Stromal cell of bone marrow (primary cell): ENCODE measurements around the gene TRIM65.

Experiments used
- DNase-seq: peaks from one replicate; pipeline ENCODE4 v3.0.0-alpha.2; 2012; ENCODE audit warnings: low read depth

The TRIM65 gene

DNA sequence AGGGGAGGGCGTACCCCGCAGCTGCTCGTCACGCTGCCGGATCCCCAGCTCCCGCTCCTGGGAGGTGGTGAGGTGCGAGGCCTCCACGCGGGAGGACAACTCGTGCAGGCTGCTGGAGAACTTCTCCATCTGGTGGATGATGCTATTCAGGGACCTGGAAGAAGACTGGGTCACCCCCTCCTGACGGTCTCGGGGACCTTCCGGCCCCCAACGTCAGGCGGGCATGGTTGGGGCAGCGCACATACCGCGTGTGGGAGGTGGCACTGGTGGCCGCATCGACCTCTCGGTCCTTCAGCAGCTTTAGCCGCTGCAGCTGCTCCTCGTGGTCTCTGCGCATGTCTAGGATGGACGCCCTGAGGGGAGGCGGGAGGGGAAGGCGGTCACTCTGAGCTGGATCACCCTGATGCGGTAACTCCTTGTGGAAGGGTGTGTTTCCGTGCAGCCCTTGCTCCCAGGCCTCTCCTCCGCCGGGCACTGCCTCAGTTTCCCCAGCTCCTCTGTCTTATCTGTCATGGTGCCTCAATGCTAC lies 21.2 kb upstream of the TRIM65 start:
- no peak for DNase-seq

DNA sequence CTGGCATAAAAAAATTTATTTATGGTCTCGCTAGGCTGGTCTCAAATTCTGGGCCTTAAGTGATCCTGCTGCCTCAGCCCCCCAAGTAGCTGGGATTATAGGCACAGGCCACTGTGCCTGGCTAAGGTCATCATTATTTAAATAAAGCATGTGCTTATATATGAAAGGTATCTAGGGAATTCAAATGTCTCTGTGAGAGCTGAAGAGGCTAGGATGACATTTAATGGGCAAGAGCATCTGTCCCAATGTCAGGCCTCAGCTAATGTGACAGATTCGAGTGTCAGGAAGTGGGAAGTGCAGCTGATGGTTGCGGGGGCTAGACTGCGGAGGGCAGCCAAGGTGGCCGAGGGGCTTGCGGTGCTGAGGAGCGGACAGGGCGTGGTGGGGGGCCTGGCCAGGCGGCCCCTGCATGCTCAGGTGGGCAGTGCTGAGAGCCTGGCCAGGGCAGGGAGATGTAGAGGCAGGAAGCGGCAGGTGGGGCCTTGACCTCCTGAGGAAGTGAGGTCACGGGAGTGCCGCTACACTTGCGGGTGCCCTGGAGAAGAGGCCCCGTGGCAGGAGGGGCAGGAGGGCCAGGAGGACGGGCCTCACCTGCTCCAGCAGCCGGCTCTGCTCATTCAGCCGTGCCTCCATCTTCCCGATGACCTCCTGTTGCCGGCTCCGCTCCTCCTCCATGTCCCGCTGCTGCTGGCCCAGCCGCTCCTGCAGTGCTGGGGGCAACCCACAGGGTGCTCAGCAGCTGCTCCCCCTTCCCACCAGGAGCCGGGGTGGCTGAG lies 20.6 kb upstream of the TRIM65 start:
- DNase-seq, result no peak

DNA sequence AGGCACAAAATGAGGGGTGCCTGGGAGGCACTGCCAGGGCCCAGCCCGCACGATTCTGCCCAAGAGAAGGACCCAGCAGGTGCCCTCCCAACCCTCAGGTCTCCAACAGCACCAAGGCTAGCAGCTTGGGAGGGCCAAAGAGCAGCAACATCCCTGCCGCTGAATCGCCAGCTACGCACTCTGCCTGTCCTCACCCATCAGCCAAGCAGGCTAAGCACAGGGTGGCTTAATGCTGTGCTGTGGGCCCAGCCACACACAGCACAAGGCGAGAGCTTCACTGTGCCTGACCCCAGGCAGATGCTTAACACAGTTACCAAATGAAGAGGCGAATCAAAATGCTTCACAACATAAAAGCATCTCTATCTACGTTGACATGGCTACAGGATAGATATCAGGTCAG lies 18.5 kb upstream of the TRIM65 start:
- no peak for DNase-seq

DNA sequence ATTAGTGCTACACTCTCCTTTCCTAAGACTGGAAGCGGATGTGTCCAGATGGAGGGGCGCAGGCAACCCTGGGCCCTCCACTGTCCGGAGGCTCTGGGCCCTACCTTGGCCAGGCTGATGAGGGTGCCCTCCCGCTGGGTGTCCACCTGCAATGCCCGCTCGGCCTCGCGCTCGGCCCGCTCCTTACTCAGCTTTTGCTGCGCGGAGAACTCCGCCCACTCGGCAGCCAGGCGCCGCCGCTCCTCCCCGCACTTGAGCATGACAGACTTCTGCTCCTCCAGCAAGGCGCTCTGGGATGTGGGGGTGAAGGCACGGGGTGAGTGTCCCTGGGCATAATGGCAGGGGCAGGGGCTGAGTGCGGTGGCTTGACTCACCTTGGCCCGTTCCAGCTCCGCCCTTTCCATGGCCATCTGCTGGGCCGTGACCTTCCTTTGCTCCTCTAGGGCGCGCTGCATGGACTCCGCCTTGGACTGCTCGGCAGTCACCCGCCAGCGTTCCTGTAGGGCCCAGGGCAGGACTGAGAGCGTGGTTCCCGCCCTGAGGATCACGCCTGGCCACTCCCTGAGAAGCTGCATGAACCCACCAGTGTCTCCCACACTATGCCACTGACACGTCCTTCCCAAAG lies 18.0 kb upstream of the TRIM65 start:
- no peak for DNase-seq

DNA sequence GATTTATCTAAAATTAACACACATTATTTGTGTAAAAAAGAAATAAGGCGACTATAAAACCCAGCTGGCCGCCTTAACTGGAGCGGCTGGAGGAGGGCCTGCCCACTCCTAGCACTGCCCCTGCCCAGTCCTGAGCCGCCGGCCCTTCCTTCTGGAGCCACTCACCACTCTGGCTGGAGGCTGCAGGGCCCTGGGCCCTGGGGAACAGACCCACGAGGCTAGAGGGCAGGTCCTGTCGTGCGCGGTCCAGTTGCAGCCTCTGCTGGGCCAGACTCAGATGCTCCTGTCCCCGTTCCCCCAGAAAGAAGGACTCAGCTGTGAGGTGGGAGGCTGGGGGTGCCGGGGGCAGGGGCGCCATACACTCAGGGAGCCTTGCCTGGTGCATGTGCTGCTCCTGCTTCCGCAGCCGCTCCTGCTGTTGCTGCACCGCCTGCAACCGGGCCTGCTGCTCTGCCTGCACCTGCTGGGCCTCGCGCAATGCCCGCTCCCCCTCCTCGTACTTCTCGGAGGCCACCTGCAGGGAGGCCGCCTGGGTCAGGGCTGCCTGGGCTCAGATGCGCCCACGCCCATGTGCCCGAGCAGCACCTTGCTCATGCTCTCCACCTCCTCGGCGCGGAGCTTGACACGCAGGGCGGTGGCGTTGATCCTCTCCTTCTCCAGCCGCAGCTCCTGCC lies 16.9 kb upstream of the TRIM65 start:
- DNase-seq, result no peak

DNA sequence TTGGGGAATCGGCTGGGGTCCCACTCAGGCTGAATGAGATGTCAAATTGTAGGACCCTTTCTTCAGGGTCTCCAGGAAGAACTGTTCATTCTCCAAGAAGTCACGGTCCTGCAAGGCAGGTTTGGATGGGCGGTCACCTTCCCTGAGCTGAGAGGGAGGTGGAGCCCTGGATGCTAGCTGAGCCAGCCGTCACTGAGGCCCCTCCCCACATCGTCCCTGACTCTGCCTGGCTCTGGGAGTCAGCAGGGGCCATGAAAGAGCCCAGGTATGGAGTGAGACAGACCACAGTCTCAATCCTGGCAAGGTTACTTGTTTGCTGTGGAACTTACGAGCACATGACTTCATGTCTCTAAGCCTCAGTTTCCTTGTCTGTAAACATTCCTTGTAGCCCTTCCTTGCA lies 13.9 kb upstream of the TRIM65 start:
- DNase-seq, result no peak

DNA sequence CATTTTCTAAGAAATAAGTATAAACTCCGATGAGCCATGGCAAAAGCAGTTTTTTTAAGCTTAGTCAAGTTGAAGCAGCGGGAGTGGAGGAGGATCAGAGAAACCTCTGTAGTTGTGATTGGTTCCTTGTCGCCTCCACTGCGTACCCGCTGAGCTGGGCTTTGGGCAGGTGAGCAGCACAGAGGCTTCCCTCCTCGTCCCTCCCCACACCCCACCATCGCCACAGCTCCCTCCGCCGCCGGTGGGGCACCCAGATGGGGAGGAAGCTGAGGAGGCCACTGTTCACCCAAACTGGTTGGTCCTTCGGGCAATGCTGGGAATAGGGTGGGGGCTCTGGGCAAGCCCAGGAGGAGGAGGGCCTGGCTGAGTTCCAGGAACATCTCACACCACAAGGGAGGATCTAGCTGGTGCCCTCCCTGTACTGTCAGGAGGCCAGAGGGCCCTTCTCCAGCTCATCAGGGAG lies 13.1 kb upstream of the TRIM65 start:
- no peak for DNase-seq

DNA sequence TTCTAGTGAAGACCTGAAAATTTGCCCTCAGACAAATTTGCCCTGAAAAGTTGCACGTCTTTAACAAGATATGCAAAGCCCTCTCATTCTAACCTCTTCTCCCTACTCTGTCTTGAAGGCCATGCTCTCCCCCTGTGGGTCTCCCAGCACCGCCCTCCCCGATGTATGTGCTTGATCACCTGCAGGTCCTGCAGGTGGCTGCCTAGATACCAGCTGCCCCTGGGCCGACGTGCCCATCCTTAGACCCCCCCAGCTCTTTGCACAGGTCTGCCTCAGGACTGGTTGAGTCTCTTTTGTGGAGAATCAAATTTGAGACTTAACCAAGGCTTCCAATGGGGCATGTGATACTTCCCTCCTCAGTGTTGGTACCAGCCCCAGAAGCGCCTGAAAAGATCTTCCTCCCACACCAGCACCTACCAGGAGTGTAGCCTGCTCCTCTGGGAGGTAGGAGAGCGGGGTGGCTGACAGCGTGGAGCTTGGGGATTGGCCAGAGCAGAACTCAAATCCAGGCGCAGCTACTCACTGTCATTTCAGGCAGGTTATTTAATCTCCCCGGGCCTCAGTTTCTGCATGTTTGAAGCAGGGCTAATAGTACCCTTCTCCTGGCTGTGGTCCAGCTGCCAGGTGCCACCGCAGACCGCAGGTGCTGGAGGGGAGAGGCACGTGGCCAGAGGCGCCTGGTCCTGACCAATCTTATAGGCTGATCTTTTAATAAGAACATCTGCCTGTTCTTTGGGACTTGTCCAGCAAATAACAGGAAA lies 12.5 kb upstream of the TRIM65 start:
- no peak for DNase-seq

DNA sequence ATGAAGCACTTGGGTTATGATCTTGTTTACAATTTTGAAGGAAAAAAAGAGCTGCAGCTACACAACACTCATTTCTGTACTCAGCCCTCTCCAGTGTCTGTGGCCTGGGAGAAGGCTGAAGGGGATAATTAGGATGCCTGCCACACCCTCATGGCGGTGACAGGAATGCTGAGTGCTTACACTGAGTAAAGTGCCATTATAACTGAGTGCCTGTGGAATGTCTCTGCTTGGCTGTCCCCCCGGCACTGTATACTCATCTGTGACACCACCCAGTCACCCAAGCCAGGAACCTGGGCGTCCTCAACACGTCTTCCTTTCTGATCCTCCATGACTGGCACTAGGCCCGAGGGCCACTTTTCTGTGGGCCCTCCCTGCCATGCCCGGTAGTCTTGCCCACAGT lies 11.4 kb upstream of the TRIM65 start:
- no peak for DNase-seq

DNA sequence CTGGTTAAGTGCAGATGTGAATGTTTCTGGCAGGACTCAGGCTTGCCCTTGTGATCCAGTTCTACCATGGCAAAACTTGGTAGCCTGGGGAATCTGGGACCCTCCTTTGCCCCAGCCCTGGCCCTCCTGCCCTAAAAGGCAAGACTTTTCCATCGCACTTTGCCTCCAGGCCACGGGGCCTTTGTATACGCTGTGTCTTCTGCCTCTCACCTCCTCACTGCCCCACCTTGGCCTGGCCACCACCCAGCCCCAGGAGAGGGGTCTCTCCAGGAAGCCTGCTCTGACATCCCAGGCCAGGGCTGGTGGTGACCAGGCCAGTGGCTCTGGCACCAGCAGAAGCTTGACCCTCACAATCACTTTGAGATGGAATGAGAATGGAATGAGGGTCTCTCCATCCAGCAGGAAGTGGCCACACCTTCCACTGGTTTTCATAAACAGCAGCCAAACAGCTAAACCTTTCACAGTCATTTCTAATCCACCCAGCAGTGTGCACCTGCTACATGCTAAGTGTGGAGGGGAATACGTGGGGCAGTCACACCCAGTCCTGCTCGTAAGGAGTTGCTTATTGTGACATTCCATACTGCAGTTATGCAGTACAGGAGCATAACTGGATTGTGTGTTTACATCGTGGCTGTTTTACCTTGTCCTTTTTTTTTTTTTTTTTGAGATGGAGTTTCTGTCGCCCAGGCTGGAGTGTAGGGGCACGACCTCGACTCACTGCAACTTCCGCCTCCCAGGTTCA lies 9.6 kb upstream of the TRIM65 start:
- no peak for DNase-seq

DNA sequence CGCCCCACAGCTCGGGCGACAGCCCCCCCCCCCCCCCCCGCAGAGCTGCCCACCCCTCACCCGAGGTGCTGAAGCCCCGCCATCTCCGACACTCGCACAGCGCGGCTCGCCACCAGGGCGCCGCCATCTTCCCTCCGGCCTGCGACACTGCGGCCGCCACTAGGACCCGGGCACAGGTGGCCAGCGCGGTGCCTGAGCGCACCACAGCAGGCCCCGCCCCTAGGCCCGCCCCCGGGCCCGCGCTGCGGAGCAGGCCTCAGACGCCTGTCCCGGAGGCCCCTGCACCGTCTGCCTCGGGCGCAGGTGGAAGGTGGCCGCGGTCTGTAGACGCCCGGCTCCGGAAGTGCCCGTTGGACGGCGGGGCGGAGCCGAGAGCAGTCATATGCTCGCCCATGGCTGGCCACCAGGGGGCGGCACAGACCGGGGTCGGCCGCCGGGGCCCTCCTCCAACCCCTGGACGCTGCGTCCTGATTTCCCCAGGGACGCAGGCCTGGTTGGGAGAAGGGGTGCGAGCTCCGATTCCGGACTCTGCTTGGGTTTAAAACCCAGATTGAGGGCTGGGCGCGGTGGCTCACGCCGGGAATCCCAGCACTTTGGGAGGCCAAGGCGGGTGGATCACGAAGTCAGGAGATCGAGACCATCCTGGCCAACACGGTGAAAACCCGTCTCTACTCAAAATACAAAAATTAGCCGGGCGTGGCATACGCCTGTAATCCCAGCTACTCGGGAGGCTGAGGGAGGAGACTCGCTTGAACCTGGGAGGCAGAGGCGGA lies 8.2 kb upstream of the TRIM65 start, which contains the start of gene MRPL38:
Gene MRPL38, minus strand, starts transcription at position 136 of the 773 bp plus-strand sequence. Its CDS starts 9 bp downstream, at position 127.
- peak; percentile 69 for DNase-seq

DNA sequence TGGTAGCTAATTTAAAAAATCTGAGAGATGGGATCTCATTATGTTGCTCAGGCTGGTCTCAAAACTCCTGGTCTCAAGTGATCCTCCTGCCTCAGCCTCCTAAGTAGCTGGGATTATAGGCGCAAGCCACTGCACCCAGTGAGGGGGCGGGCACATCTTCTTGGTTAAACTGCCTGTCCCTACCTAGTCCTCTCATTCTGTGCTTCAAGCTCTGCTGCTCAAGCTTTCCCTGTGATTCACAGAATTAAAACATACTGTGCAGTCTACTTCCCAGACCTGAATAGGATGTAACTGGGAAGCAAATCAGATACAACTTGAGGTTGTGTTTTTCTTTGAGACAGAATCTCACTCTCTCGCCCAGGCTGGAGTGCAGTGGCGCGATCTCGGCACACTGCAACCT lies 5.7 kb upstream of the TRIM65 start:
- DNase-seq, result no peak

DNA sequence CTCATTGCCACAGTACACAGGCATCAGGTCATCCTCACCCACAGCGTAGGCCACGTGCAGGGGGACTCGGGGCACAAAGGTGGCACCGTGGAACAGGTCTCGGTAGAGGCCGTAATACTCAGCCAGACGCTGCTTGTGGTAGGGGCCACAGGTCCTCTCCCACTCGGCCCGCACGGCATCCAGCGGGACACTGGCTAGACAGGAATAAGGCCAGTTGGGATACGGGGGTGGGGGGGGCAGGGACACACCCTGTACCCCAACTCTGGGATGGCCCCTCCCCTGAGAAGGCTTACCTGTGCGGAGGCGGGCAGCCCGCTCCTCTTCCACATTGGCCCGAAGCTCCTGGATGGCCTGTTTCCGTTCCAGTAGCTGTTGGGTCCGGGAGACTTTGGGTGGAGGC lies 5.0 kb upstream of the TRIM65 start:
- DNase-seq, result no peak

DNA sequence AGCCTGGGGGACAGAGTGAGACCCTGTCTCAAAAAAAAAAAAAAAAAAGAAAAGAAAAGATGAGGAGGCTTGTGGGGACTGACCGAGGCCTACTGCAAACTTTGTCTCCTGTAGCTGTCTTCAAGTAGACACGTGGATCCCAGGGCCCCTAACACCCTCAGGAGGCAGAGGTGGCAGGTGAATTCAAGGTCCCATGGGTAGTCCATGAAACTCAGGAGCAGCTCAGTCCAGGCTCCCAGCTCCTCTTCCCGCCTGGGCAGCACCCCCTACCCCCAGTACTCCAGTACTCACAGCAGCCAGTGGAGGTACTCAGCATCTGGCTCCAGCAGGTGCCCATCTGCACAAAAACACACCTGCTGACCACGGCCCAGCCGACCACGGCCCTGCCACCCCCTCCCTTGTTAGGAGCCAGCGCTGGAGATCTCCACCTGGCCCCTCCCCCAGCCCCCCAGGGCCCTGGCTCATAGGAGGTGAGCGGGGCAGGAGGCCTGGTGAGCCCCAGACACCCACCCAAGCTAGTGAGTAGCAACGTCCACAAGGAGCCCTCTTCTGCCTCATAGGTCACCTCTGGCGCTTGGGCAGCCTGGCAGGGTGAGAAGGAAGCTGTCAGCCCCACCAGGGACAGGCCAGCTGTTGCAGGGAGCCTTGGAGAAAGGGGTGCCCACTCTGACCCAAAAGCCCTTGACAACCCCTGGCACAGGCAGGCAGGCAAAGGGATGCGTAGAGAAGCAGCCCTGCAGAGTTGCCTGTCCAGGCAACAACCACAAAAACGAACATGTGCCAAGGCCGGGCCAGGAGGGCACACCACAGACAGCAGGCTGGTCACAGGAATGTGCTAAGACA lies 4.2 kb upstream of the TRIM65 start:
- no peak for DNase-seq

DNA sequence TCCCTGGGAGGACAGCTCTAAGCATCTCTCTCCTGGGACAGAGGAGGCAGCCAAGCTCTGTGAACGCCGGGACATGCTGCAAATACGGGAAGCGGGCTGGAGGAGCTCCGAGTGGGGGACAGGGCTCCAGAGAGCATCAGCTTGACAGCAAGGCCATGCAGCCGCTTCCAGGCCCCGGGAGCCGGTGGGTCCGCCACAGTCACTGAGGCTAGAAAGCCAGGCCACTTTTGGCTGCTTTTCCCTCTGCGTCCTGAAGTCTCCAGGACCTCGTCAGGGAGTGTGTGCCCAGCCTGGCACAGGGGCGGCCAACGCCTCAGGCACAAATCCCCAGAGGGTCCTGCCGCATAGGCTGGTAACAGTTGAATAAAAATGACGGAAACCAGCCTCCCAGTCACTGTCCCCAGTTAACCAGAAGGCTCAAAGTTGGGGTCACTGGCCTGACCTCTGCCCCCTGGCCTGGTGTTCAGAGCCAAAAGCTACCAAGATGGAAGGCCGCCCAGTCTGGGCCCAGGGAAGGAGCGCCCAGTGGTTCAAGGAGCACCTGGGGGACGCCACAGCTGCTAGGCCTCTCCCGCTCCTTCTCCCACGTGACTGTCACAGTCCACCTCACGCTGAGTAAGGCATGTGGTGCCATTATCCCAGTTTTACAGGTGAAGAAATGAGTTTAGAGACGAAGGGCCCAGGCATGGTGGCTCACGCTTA lies 3.2 kb upstream of the TRIM65 start:
- no peak for DNase-seq

DNA sequence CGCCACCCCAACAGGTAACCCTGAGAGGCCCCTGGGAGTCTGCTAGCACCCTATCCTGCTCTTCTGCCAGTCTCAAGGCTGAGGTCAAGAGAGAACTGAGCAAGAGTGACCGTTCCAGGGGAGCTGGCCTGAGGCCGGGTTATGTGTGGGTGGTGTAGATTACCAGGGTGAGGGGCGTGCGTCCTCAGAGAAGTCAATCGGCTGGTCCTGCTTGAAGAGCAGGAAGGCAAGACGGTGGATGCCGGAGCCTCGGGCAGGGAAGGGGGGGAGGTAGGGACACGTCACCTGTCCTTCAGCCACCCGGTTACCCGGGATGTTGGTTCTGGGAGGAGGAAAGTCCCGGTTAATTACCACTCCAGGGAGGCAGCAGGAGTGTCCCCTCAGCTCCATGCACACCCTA lies 2.6 kb upstream of the TRIM65 start:
- no peak for DNase-seq

DNA sequence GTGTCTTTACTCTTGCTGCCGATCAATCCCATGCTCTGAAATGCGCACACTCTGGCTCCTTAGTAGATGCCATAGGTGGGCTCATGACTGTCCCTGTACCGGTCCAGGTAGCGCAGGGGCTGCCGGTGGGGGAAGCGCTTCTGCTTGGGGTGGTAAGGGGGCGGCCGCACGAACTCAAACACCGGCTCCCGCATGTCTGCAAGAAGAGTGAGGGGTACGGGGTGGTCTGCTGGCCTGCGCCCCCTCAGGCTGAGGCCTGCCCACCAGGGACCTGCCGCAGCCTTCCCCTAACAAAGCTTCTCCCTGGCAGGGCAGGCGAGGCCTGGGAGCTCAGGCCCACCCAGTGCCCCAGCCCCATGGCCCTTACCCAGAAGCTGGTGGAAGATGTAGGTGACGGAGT lies 2.0 kb upstream of the TRIM65 start:
- no peak for DNase-seq

DNA sequence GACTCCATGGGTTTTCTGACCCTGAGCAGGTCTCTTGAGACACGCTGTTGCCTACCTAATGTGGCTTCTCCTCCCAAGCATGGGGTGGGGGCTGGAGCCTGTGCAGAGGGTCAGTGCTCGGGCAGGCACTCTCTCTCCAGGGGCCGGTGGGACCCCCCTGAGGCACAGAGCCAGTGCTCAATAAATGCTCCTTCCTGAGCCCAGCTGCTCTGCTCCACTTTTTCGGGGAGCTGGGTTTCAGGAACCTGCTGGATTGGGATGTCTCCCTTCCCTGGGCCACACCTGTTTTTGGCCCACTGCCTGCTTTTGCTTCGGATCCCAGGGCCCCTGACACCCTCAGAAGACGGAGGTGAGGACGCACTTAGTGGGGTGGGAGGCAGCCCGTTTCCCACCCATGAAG lies 1.3 kb upstream of the TRIM65 start:
- DNase-seq, result no peak
